SHP77 (cell line): ENCODE data around the gene CAMK2N2.

ENCODE experiments used
- DNase-seq, 2 experiments: peaks; one replicate each; lab custom pipeline; 2025; lab: John Stamatoyannopoulos, UW

The CAMK2N2 gene

DNA sequence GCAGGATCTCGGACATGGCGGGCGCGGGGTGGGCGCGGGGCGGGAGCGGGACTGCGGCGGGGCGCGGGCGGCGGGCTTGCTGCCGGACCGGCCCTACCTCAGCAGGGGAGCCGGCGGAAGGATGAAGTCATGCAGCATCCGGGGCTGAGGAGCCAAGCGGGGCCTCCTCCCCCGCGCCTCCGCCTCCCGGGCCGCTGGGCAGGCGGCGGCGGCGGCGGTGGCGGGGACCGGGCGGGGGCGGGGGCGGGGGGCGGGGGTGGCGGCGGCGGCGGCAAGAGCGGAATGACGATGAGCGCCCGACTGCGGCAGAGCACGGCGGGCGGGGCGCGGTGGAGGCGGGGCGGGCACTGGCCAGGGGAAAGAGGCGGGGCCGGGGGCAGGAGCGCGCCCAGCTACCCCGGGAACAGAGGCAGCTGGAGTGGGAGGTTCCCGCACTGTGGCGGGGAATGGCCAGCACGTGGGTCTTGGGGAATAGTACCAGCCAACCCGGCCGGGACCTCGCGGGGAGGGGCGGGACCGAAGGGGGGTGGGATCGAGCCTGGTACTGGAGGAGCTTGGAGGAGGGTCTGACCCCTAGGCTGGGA lies at the start of gene CAMK2N2:
Gene CAMK2N2 (minus strand): TSS at position 284 of the 584 bp plus-strand sequence. CDS start 268 bp downstream, at position 16.
- DNase-seq: peak; percentile 90 to 92

DNA sequence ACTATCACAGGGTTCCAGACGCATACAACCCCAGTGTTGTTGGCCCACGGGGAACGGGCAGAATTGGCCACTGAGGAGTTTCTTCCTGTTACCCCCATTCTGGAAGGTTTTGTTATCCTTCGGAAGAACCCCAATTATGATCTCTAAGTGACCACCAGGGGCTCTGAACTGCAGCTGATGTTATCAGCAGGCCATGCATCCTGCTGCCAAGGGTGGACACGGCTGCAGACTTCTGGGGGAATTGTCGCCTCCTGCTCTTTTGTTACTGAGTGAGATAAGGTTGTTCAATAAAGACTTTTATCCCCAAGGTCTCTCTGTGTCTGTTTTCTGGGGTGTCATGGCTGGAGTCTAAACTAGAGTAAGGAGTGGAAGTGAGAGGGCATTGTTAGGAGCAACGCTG lies 47.4 kb upstream of the CAMK2N2 start:
- DNase-seq: no peak

DNA sequence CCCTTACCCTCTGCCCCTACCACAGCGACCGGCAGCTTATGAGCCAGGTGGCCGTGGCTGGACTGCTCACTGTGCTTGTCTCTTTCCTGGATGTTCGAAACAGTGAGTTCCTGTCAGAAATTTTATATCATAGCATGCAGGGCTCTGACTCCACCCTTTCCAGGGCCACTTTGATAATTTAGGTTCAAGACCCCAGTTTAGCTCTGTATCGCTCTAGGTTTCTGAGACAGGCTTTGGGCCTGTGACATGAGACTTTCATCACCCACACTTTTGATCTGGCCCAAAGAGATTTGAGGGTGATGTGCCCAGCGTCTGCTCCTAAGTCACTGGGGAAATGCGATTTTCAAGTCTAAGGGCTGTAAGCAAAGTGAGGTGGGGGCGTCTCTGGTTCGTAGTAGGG lies 46.6 kb upstream of the CAMK2N2 start:
- DNase-seq: no peak

DNA sequence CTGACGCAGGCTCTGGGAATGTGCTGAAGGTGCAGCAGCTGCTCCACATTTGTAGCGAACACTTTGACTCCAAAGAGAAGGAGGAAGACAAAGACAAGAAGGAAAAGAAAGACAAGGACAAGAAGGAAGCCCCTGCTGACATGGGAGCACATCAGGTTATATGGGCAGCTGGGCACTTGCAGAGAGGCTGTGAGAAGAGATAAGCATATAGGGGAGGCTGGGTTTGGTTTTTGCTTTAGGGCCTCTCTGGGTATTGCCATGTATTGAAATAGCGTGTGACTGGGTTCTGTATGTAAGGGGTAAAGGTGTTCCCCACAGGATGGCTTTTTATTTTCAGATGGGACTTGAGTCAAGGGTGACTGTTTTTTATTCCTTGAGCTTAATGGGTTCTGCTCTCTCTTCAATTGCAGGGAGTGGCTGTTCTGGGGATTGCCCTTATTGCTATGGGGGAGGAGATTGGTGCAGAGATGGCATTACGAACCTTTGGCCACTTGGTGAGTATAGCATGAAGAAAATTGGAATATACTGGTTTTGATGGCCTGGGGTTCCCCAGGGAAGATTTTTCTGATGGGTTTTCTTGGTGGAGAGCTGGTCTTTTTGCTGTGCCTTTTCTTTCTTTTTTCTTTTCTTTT lies 45.1 kb upstream of the CAMK2N2 start:
- no peak for DNase-seq

DNA sequence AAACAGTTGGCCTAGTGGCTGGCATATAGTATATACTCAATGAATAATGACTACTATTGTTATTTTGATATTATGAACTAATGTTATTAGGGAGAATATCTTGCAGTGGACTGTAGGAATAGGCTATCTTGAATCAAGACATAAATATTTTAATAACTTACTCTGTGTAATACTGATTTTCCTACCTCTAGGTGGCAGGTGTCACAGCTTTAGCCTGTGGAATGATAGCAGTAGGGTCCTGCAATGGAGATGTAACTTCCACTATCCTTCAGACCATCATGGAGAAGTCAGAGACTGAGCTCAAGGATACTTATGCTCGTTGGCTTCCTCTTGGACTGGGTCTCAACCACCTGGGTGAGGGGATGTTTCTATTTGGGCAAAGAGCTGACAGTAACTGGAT lies 44.2 kb upstream of the CAMK2N2 start:
- no peak for DNase-seq

DNA sequence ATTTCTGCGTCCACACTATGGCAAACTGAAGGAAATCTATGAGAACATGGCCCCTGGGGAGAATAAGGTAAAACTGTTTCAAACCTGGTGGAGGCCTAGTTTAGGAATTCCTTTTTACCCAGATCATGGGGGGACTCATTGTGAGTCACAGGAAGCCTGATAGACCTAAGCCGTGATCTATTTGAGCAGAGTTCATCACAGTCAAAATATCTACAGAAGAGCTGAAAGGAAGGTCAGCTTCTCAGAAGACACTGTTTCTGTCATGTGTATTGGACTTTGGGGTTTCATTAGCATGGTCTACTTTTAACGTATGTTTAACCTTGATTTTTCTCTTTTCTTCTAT lies 39.0 kb upstream of the CAMK2N2 start:
- DNase-seq: no peak

DNA sequence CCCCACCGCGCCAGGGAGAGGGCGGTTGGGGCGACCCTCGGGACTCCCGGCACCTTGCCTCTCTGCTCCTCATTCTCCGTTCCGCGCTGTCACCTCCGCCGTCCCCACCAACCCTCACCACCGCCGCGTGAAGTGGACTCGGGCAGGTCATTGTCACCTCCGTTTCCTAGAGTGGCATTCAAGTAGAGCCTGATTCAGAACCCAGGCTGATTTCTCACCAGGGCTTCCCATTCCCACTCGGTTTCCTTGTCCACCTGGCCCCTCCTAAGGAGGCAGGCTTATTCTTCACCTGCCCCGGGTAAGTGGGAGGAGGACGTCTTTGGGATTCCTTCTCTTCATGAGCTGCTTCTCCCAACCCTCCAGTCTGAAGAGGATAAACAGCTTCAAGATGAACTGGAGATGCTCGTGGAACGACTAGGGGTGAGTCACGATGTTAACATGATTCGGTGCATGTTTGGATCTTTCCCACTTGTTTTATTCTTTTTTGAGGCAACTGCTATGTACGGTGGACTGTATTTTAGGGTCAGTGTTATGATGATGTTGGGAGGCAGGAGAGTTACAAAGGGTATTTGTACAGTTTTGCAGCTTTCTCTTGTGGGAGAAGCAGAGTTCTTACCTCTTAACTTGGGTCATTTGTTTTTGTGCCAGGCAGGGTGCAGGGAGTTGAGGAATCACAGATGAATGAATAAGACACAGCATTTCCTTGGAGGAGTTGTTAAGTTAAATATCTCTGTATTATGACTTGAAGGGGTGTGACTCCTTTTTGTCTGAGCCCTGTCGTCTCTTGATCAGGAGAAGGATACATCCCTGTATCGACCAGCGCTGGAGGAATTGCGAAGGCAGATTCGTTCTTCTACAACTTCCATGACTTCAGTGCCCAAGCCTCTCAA lies 38.4 kb upstream of the CAMK2N2 start:
- DNase-seq: no peak

DNA sequence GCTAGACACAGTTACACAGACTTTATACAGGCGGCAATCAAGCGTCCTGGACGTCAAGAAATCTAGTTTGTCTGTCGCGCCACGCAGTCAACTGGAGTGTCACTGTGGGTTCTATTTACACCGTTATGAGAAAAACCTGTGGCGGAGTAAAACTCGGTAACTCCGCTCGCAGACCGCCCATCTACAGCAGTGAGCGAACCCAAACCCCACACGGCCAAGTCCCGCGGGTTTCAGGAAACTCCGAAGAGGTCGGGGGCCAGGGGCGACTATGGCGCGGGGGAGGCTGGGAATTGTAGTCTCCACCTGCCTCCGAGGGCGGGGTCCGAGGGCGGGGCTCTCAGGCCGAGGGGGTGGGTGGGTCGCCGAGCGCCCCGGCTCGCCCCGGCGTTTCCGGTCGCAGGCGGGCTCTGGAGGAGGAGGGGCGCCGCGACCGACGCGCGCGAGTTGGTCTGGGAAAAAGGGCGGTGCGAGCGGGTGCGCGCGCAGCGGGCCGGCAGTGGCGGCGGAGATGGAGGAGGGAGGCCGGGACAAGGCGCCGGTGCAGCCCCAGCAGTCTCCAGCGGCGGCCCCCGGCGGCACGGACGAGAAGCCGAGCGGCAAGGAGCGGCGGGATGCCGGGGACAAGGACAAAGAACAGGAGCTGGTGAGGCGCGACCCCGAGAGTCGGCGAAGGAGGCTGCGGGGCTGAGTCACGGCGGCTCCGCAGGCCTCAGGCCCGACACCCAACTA lies 37.6 kb upstream of the CAMK2N2 start, which contains the start of gene PSMD2:
Gene PSMD2 (plus strand): TSS at position 483 of the 729 bp plus-strand sequence. CDS start 26 bp downstream, at position 509.
- DNase-seq: peak; percentile 92 to 98

DNA sequence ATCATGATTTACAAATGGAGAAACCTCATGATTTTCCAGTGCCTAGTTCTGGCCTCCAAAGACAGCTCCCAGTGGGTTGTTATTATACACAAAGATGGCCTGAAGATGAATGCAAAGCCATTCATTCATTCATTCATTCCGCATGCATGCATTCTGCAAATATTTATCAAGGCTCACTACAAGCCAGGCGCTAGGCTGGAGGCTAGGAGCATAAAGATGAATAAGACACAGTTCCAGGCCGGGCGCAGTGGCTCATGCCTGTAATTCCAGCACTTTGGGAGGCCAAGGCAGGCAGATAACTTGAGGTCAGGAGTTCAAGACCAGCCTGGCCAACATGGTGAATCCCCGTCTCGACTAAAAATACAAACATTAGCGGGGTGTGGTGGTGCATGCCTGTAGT lies 35.3 kb upstream of the CAMK2N2 start:
- DNase-seq: no peak

DNA sequence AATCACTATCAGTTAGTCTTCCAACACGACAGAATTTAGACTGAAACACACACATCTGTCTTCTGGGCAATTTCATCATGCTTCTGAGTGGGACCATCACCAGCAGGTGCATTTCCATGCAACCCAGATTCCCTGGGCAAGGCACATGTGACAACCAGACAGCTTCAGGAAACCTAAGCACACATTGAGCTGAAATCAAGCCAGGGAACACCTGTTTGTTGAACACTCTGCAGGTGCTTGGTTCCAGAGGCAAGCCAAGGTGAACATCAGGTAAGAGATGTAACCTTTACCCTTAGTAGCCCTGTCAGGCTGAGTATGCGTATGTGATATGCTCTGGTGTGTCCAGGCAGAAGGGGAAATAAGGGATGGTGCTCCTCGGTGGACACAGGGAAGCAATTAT lies 34.4 kb upstream of the CAMK2N2 start:
- peak in 1 of 2 experiments; percentile 3 for DNase-seq

DNA sequence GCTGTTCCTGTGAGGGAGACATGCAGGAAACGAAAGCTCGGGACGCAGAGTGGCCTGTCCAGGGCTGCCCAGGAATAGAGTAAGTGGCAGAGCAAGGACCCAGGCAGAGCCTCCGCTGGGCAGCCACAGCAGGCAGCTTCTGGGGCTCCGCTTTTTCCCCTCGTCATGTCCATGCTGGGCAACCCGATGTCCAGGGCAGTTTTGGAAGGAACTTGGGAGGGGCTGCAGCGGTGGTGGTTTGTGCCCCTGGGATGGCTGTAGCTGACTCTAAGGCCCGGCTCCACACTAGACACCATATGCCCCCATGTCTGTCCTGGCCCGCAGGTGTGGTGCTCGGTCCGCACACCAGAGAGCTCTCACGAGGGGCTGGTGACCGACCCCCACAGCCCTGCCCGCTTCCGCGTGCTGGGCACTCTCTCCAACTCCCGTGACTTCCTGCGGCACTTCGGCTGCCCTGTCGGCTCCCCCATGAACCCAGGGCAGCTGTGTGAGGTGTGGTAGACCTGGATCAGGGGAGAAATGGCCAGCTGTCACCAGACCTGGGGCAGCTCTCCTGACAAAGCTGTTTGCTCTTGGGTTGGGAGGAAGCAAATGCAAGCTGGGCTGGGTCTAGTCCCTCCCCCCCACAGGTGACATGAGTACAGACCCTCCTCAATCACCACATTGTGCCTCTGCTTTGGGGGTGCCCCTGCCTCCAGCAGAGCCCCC lies 30.5 kb upstream of the CAMK2N2 start:
- DNase-seq: no peak

DNA sequence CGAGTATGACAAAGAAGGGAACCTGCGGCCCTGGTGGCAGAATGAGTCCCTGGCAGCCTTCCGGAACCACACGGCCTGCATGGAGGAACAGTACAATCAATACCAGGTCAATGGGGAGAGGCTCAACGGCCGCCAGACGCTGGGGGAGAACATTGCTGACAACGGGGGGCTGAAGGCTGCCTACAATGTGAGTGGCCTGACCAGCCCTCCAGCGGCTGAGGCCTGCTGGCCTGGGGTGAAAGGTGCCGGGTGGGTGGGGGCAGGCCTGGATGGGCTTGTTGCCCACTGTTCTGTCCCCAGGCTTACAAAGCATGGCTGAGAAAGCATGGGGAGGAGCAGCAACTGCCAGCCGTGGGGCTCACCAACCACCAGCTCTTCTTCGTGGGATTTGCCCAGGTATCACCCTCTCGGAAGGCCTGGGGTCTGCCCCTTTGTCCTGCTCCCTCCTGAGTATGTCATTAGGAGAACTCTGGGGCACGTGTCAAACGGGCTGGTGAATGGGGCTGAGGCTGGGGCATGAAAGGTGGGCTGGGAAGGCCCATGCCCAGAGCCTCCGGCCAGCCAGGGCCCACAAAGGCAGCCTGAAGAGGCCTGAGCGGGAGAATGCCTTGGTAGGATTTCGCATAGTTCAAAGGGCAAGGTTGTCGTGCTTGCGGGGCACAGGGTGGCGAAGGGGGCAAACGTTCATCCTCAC lies 29.8 kb upstream of the CAMK2N2 start:
- DNase-seq: no peak

DNA sequence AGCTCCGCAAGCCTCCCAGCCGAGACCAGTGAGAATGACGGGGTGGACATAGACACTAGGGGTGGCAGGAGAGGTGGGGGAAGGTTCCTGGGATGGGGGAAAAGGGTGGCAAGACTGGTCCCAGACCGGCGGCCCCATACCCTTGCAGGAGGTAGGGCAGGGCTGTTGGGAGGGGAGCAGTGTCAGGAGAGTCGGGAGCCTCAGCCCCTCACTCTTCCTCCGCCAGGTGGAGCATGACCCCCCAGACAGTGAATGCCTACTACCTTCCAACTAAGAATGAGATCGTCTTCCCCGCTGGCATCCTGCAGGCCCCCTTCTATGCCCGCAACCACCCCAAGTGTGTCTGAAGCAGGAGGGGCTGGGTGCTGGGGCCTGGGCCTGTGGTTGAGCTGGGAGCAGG lies 29.0 kb upstream of the CAMK2N2 start:
- no peak for DNase-seq

DNA sequence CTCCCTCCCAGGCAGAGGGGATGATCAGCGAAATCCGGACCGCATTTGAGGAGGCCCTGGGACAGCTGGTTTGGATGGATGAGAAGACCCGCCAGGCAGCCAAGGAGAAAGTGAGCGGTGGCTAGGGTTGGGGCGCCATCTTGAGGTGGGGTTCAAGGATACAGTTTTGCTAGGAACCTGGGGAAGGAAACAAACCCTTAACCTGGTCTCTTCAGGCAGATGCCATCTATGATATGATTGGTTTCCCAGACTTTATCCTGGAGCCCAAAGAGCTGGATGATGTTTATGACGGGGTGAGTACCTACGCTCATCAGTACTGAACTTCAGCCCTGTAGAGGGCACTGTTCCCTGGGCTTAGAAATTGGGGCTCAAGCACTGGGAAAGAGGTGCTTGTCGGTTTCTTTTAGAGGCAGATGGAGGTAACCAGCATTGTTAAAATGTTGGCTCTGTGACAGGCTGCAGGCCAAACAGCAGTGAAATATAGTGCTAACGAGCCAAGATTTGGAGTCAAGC lies 28.1 kb upstream of the CAMK2N2 start:
- DNase-seq: peak; percentile 51 to 55

DNA sequence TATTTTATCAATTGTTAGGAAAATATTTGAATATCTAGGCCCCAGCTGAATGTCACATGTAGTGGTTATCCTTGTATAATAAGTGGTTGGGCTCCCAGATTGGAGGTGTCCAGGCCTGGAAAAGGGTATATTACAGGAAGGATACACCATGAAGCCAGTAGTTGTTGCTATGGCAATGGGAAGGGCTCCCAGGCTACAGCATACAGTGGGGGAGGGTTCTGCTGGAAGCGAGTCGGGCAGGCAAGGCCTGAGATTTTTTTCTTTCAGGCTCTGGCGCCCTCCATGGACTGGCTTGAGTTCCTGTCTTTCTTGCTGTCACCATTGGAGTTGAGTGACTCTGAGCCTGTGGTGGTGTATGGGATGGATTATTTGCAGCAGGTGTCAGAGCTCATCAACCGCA lies 23.3 kb upstream of the CAMK2N2 start:
- peak; percentile 77 to 82 for DNase-seq

DNA sequence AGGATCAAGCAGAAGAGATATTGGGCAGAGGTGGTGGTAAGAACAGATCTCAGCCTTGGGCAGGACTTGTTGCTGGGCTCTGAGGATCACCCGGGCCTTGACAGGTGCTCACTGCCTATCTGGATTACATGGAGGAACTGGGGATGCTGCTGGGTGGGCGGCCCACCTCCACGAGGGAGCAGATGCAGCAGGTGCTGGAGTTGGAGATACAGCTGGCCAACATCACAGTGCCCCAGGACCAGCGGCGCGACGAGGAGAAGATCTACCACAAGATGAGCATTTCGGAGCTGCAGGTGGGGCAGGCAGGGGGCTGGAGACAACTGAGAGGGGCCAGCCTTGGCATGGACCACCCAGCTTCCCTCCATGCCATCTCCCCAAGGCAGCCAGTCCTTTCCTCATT lies 22.3 kb upstream of the CAMK2N2 start:
- no peak for DNase-seq

DNA sequence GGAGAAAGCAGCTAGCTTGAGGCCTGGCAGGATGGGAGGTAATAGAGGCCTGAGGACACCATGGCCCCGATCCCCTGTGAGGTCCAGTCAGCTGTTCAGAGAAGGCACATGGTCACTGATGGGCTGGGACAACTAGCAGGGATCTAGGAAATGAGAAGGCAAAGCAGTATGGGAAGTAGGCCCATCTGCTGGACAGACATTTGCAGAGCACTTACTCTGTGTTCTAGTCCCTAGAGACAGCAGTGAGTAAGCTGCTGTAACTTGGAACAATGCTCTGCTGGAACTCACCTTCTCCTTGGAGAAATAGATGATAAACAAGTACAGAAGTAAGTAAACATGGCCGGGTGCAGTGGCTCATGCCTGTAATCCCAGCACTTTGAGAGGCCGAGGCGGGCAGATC lies 21.6 kb upstream of the CAMK2N2 start:
- no peak for DNase-seq

DNA sequence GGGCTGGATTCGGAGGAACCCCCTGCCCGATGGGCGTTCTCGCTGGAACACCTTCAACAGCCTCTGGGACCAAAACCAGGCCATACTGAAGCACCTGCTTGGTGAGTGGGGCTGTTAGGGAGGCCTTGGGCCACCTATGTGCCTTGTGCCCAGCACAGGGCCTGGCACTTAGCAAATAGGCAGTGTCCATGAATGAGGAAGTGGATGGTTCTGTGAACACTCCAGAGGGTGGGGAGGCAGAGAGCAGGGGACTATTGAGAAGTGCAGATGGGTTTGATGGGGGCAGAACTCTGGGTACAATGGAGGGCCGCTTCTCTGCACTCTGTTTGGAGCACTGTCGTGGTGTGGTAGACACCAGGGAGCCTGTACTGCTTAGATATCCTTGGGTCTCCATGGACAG lies 16.0 kb upstream of the CAMK2N2 start:
- no peak for DNase-seq

DNA sequence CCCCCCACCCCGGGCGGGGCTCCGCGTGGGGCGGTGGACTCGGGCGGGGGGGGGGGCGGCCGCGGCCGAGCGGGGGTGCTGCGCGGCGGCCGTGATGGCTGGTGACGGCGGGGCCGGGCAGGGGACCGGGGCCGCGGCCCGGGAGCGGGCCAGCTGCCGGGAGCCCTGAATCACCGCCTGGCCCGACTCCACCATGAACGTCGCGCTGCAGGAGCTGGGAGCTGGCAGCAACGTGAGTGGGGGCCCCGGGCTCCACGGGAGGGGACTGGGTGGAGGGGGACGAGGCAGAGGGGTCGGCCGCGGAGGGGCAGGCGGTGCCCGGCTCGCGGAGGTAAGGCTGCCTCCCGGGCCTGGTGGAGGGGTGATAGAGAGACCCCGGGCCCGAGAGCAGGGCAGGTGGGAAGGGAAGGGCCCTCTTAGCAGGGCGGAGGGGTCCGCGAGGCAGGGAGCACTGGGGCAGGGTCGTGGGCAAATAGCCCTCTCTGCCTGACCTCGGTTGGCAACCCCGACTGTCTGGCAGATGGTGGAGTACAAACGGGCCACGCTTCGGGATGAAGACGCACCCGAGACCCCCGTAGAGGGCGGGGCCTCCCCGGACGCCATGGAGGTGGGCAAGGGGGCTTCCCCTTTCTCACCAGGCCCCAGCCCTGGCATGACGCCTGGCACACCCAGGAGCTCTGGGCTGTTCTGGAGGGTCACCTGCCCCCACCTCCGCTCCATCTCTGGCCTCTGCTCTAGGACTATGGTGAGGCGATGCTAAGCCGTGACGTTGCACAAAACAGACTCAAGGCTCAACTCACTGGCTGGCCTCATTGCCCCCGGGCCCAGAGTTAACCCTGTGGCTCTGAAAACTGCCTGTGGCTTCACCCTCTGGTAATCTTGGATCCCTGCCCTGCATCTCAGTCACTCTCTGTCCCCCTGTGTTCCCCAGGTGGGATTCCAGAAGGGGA lies 14.9 kb upstream of the CAMK2N2 start, which contains the start of gene ECE2:
Gene ECE2 (plus strand): TSS at position 62 of the 950 bp plus-strand sequence. CDS start 132 bp downstream, at position 194.
- no peak for DNase-seq

DNA sequence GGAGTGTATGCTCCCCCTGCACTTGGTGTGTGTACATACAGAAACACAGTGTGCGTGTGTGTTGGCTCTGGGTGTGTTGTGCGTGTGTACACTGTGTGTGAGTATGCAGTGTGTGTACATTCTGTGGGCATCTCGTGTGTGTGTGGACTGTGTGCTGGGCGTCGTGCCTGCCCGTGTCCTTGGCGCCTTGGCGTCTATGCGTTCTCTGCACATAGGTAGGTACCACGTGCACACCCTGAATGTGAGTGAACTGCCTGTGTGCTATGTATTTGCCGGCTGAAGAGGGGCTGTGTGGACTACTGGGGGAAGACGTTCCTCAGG lies 14.0 kb upstream of the CAMK2N2 start:
- DNase-seq: no peak
